C4-2B (cell line): ENCODE data around the gene ATP10D.

Experiments used
- ZFX ChIP-seq: fragments of 450-650 bp; IDR thresholded peaks from 2 replicates; pipeline ENCODE4 v1.6.1; 2017
- TF ChIP-seq, protein P1 (sequence below): fragments of 450-650 bp; conservative IDR thresholded peaks from 2 replicates; pipeline ENCODE4 v1.5.1; 2017; ENCODE audit warnings: mild to moderate bottlenecking

DNA sequence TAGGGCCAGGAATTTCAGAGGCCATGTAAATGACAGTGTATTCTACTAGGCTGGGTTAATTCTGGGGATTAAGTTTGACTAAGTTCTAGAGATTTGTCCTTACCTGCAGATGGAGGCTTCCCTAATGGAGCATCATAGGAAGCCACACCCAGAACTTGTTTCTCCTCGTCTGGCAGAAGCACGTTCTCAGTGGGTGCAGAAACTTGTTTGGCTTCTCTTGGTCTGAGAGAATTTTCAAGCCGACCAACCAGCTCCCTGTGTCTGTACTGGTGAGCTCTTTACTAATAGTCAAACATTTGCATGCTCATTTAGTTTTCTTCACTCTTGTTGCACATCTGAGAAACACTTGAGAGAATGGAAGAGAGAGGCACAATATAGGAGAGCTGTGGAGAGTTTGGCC, 907 bp upstream of the ATP10D start:
- TF ChIP-seq, protein P1, sequence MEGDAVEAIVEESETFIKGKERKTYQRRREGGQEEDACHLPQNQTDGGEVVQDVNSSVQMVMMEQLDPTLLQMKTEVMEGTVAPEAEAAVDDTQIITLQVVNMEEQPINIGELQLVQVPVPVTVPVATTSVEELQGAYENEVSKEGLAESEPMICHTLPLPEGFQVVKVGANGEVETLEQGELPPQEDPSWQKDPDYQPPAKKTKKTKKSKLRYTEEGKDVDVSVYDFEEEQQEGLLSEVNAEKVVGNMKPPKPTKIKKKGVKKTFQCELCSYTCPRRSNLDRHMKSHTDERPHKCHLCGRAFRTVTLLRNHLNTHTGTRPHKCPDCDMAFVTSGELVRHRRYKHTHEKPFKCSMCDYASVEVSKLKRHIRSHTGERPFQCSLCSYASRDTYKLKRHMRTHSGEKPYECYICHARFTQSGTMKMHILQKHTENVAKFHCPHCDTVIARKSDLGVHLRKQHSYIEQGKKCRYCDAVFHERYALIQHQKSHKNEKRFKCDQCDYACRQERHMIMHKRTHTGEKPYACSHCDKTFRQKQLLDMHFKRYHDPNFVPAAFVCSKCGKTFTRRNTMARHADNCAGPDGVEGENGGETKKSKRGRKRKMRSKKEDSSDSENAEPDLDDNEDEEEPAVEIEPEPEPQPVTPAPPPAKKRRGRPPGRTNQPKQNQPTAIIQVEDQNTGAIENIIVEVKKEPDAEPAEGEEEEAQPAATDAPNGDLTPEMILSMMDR: no peak
- TF ChIP-seq ZFX: no peak
